ENCODE data around the gene MSI2. TPM values are rescaled to one million over a fixed set of nuclear protein-coding genes. Genes with fewer than 3 reads are reported as not detected.

Gene MSI2
- total and polyA plus RNA-seq, 2 experiments from 2014 or later = 18.9 to 41.8 TPM

- no peaks in the 10 kb centered on the region for H3K36me3 ChIP-seq (ENCODE audit: insufficient read depth)
- Mint-ChIP-seq H3K4me3 (no peak overlapping the region), H3K27ac (no peak overlapping the region), H3K9me3 (peaks cover 2% of the 10 kb centered on the region; the same call in 1 of the 3 replicates), H3K27me3 (ENCODE audit: insufficient read depth, low read depth, poor library complexity) (peaks cover 6% of the 10 kb centered on the region), H3K4me1 (peaks cover 35% of the 10 kb centered on the region), H3K36me3 (ENCODE audit: low read depth) (peaks cover 8% of the 10 kb centered on the region)
- peaks cover 16% of the 10 kb centered on the region for H3K79me2 ChIP-seq (replicated peaks; ENCODE audit: insufficient read depth)
- no peak overlapping the region for H3K4me3 ChIP-seq
- no peak for DNase-seq (ENCODE audit: low spot score)
- H3K9me2 ChIP-seq (ENCODE audit: insufficient read depth) = 0 out of 2 replicates have a peak, but pooled peaks cover under 1% of the 10 kb centered on the region
- TF ChIP-seq CTCF (conservative IDR thresholded peaks at IDR 0.05; ENCODE audit: low read depth in 2 of 2) (peak in 1 of 2 experiments; percentile 39; a peak in 2 of 4 replicates), STAT1 (IDR thresholded peaks at IDR 0.05; ENCODE audit: unreplicated experiment) (no peak), EZH2phosphoT487 (IDR thresholded peaks at IDR 0.05; ENCODE audit: unreplicated experiment) (no peak)
- no peak overlapping the region for H3K4me2 ChIP-seq
- peaks cover 4% of the 10 kb centered on the region; the same call in 1 of the 2 replicates for H4K20me1 ChIP-seq (replicated peaks; ENCODE audit: insufficient read depth)
- no peak for ATAC-seq
- peaks cover 16% of the 10 kb centered on the region; the same call in 1 of the 2 replicates for H3K4me1 ChIP-seq (ENCODE audit: insufficient read depth)
- no peak overlapping the region for H2AFZ ChIP-seq
- H3F3A ChIP-seq (replicated peaks; ENCODE audit: low read depth) = no peaks in the 10 kb centered on the region
- H3K27me3 ChIP-seq (ENCODE audit: insufficient read depth) = no peaks in the 10 kb centered on the region
- no peak overlapping the region for H3K27ac ChIP-seq (ENCODE audit: low read depth)
Measured at GRCh38 chr17:57399690-57400089, 143.4 kb downstream of the MSI2 start.

GRCh38 chr17:57400648-57401047, 144.3 kb downstream of the MSI2 start:
- Histone ChIP-seq H3F3A (replicated peaks; ENCODE audit: low read depth) (no peaks in the 10 kb centered on the region), H3K79me2 (replicated peaks; ENCODE audit: insufficient read depth) (peaks cover 15% of the 10 kb centered on the region), H2AFZ (no peak overlapping the region), H4K20me1 (replicated peaks; ENCODE audit: insufficient read depth) (peaks cover 4% of the 10 kb centered on the region; the same call in 1 of the 2 replicates), H3K27ac (ENCODE audit: low read depth) (no peak overlapping the region), H3K4me1 (ENCODE audit: insufficient read depth) (peaks cover 14% of the 10 kb centered on the region; the same call in 1 of the 2 replicates), H3K9me2 (ENCODE audit: insufficient read depth) (no peaks in the 10 kb centered on the region), H3K27me3 (ENCODE audit: insufficient read depth) (no peaks in the 10 kb centered on the region), H3K4me2 (no peak overlapping the region), H3K4me3 (no peak overlapping the region), H3K36me3 (ENCODE audit: insufficient read depth) (no peaks in the 10 kb centered on the region)
- peaks cover 29% of the 10 kb centered on the region for H3K4me1 Mint-ChIP-seq
- H3K36me3 Mint-ChIP-seq (ENCODE audit: low read depth) = peaks cover 5% of the 10 kb centered on the region; the same call in 1 of the 3 replicates
- H3K27me3 Mint-ChIP-seq (ENCODE audit: insufficient read depth, low read depth, poor library complexity) = peaks cover 4% of the 10 kb centered on the region
- H3K9me3 Mint-ChIP-seq = no peaks in the 10 kb centered on the region
- DNase-seq (ENCODE audit: low spot score) (no peak), ATAC-seq (no peak)
- 0 out of 2 replicates have a peak overlapping the region, but pooled peaks have one; percentile 42 for H3K27ac Mint-ChIP-seq
- H3K4me3 Mint-ChIP-seq = no peak overlapping the region; the same call in 2 of the 3 replicates
- TF ChIP-seq ZNF462 (CRISPR knock-in tag; IDR thresholded peaks at IDR 0.05) (no peak), ZNF331 (CRISPR knock-in tag; IDR thresholded peaks at IDR 0.05; ENCODE audit: low read depth) (no peak), EZH2 (IDR thresholded peaks at IDR 0.05; ENCODE audit: low read depth, unreplicated experiment) (no peak), JUNB (IDR thresholded peaks at IDR 0.05; ENCODE audit: unreplicated experiment) (no peak), CREB1 (CRISPR knock-in tag; IDR thresholded peaks at IDR 0.05; ENCODE audit: low read depth) (no peak), ZNF114 (CRISPR knock-in tag; IDR thresholded peaks at IDR 0.05) (no peak), CTCF (conservative IDR thresholded peaks at IDR 0.05; ENCODE audit: low read depth in 2 of 2) (no peak)

All from GM23338 (cell line).